Breast epithelium (tissue), 4 donors: ENCODE measurements around the gene FSD1. TPM values are rescaled to one million over a fixed set of nuclear protein-coding genes. Genes with fewer than 3 reads are reported as not detected.

Experiments
- DNase-seq, 2 donors: peaks; one replicate each; pipeline ENCODE4 v3.0.0-alpha.2; 2019; ENCODE audit warnings: low spot score in 2 of 2
- H3K27ac ChIP-seq, 2 donors: fragments of 200-600 bp; sonication (generic) in 1 of 2; one replicate each; pipeline ENCODE4 v1.5.1; 2016 to 2019; ENCODE audit warnings: mild to moderate bottlenecking in 1 of 2
- H3K27me3 ChIP-seq, 2 donors: fragments of 200-600 bp; sonication (generic) in 1 of 2; one replicate each; pipeline versions ENCODE4 v1.5.1 to v1.6.0; 2017 to 2019; ENCODE audit warnings: control low read depth in 1 of 2, mild to moderate bottlenecking in 1 of 2
- H3K36me3 ChIP-seq: fragments of 200-600 bp; one replicate; pipeline ENCODE4 v1.5.1; 2019
- H3K4me1 ChIP-seq, 2 donors: fragments of 200-600 bp; sonication (generic); one replicate each; pipeline ENCODE4 v1.5.1; 2016 to 2019; ENCODE audit warnings: control low read depth in 1 of 2
- H3K4me3 ChIP-seq, 3 donors: fragments of 200-600 bp; sonication (generic); 1 replicate in 2 of 3; 2 replicates in 1 of 3; pipeline ENCODE4 v1.5.1; 2016 to 2019; ENCODE audit warnings: mild to moderate bottlenecking in 3 of 3, moderate library complexity in 2 of 3
- H3K9me3 ChIP-seq, 2 donors: fragments of 200-600 bp; sonication (generic) in 1 of 2; one replicate each; pipeline ENCODE4 v1.5.1; 2016 to 2019; ENCODE audit warnings: control low read depth in 1 of 2
- CTCF ChIP-seq, 3 donors: fragments of 450-650 bp; IDR thresholded peaks; one replicate each; pipeline ENCODE4 v1.5.1; 2016 to 2017; ENCODE audit warnings: antibody characterized with exemption in 3 of 3, mild to moderate bottlenecking in 3 of 3, moderate library complexity in 3 of 3
- POLR2A ChIP-seq: fragments of 450-650 bp; IDR thresholded peaks from one replicate; pipeline ENCODE4 v1.6.1; 2016; ENCODE audit warnings: antibody characterized with exemption, mild to moderate bottlenecking, moderate library complexity
- POLR2AphosphoS5 ChIP-seq, 3 donors: sonication (generic); formaldehyde crosslinking; IDR thresholded peaks; one replicate each; pipeline ENCODE4 v1.6.1; 2017; ENCODE audit warnings: antibody characterized with exemption in 3 of 3
- intact Hi-C: fragments of 100-400 bp; cut with DNase I; formaldehyde crosslinking; loops from one replicate; pipeline ENCODE4 v1.15.1; 2023; ENCODE audit warnings: low total_unique reads
- total RNA-seq, 3 donors: library from RNA; depleted of rRNA; stranded (reverse); fragments of >200 nt; gene quantifications; one replicate each; pipeline ENCODE4 v1.1.0, GENCODE V29; 2016

Gene FSD1
- total RNA-seq, 3 donors from 2014 or later: 0.88 TPM; not detected in 2

DNA sequence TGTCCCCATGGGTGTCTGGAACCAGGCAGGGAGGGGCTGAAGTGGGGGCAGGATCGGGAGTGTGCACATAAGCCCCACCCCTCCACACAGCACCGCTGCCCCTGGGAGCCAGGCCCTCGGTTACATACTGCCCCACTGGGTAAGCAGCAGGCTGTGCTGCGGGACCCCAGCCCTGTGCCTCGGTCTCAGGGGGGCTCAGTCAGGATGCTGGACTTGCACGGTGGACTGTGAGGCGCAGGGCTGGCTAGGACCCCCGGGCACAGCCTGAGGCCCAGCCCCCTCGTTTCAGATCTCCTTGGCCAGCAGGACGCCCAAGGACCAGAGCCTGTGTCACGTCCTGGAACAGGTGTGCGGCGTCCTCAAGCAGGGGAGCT lies 55.2 kb downstream of the FSD1 start:
- intact Hi-C loops: no loop called here
- Histone ChIP-seq H3K27ac (no peak overlapping the region), H3K27me3 (no peaks in the 10 kb centered on the region), H3K9me3 (no peaks in the 10 kb centered on the region), H3K4me1 (no peaks in the 10 kb centered on the region), H3K4me3 (no peak overlapping the region), H3K36me3 (no peaks in the 10 kb centered on the region)
- TF ChIP-seq CTCF (IDR thresholded peaks at IDR 0.05) (no peak), POLR2A (no peak), POLR2AphosphoS5 (IDR thresholded peaks at IDR 0.05) (no peak)
- DNase-seq: no peak

DNA sequence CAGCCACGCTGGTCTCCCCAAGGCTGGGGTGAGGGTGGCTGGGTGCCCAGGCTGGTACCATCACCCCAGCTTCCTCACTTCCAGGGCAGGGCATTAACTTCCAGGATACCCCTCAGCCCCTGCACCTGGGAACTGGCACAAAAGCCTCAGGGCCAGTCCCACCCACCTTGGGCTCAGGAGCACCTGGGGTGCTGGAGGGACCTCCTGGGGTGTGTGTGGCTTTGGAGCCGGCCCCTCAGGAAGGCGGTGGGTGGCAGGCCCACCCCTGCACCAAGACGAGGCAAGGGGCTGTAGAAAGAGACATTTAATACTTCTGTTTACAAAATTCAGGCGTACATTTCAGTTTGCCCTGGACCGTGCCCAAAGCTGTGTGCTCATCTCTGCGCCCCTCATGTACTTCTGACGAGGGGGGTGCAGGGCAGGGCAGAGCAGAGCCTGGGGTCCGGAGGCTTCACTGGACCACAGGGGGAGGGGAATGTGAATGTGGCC lies 55.7 kb downstream of the FSD1 start:
- TF ChIP-seq CTCF (IDR thresholded peaks at IDR 0.05) (no peak), POLR2A (no peak), POLR2AphosphoS5 (IDR thresholded peaks at IDR 0.05) (no peak)
- no peaks in the 10 kb centered on the region for H3K27me3 ChIP-seq
- H3K4me3 ChIP-seq: no peak overlapping the region
- intact Hi-C loops: loop anchor here (10.0 kb wide), 2 partner anchors 95 to 1365 kb away; partner anchors contain the start of genes CATSPERD and LONP1
- H3K9me3 ChIP-seq: no peaks in the 10 kb centered on the region
- H3K27ac ChIP-seq: no peak overlapping the region
- no peaks in the 10 kb centered on the region for H3K36me3 ChIP-seq
- H3K4me1 ChIP-seq: no peaks in the 10 kb centered on the region
- DNase-seq: no peak

- no peaks in the 10 kb centered on the region for H3K36me3 ChIP-seq
- H3K27ac ChIP-seq: no peak overlapping the region
- no peak for TF ChIP-seq POLR2AphosphoS5 (IDR thresholded peaks at IDR 0.05)
- DNase-seq: no peak
- no peaks in the 10 kb centered on the region for H3K9me3 ChIP-seq
- H3K4me1 ChIP-seq: no peaks in the 10 kb centered on the region
- no peak overlapping the region for H3K4me3 ChIP-seq
- H3K27me3 ChIP-seq: no peaks in the 10 kb centered on the region
- intact Hi-C loops: loop anchor here (10.0 kb wide), 2 partner anchors 96 to 1364 kb away; partner anchors contain the start of genes CATSPERD and LONP1
Observed at GRCh38 chr19:4360641-4361151, 56.3 kb downstream of the FSD1 start.

DNA sequence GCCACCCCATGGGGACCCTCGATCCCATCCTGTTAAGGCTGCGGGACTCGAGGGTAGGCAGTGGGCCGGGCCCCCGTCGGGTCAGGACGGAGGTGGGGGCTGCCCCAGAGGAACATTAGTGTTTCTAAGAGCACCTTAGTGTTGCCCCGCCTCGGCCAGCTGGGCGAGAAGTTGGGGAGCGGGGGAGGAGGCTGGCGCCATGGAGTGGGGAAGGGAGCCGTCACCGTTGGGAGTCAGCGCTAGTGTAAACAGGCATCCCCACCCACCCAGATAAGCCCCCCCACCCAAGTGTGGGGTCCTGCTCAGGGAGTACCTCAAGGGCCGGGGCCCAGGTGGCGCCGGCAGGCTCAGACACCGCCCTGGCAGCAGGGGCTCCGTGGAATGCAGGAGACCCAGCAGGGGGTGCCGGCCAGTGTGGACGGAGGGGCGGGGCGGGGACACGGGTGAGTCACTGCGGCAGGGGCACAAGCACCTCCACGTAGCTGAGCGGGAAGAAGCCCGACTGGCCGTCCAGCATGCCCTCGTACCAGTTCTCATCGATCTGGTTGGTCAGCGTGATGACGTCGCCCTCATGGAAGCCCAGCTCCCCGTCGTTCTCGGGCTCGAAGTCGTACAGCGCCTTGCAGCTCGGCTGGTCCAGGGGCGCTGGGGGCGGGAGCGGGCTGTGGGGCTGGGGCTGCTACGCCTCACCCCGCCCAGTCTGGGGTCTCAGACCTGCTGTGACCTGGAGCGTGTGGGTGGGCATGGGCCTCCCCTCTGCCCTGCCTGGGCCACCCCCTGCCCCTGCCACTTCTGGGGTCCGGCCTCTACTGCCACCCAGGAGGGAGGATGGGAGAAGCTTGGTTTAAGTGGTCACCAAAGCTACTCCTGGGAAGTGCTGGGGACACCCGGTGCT lies 57.0 kb downstream of the FSD1 start:
- no peaks in the 10 kb centered on the region for H3K9me3 ChIP-seq
- H3K4me1 ChIP-seq: no peaks in the 10 kb centered on the region
- H3K27me3 ChIP-seq: no peaks in the 10 kb centered on the region
- intact Hi-C loops: loop anchor here (10.0 kb wide), 2 partner anchors 97 to 1363 kb away; partner anchors contain the start of genes CATSPERD and LONP1
- TF ChIP-seq POLR2A: no peak
- TF ChIP-seq POLR2AphosphoS5 (IDR thresholded peaks at IDR 0.05): no peak
- TF ChIP-seq CTCF (IDR thresholded peaks at IDR 0.05): no peak
- H3K27ac ChIP-seq: no peak overlapping the region
- H3K4me3 ChIP-seq: no peak overlapping the region
- no peak for DNase-seq
- H3K36me3 ChIP-seq: no peaks in the 10 kb centered on the region

GRCh38 chr19:4362101-4362828 lies 57.9 kb downstream of the FSD1 start:
- Histone ChIP-seq H3K4me1 (no peaks in the 10 kb centered on the region), H3K27ac (no peak overlapping the region), H3K27me3 (no peaks in the 10 kb centered on the region), H3K36me3 (no peaks in the 10 kb centered on the region), H3K4me3 (no peak overlapping the region), H3K9me3 (no peaks in the 10 kb centered on the region)
- intact Hi-C loops: loop anchor here (10.0 kb wide), 2 partner anchors 97 to 1363 kb away; partner anchors contain the start of genes CATSPERD and LONP1
- no peak for DNase-seq
- TF ChIP-seq CTCF (IDR thresholded peaks at IDR 0.05): no peak
- no peak for TF ChIP-seq POLR2AphosphoS5 (IDR thresholded peaks at IDR 0.05)
- TF ChIP-seq POLR2A: no peak
